GM12892 (cell line): ENCODE results near the gene EHD2.

Experiments used
- POLR2A ChIP-seq: IDR thresholded peaks from 2 replicates; pipeline ENCODE4 v1.6.1; 2011; ENCODE audit warnings: low read depth, low read length, control low read depth
- TAF1 ChIP-seq: IDR thresholded peaks from 2 replicates; pipeline ENCODE4 v1.6.1; 2011; ENCODE audit warnings: low read depth, mild to moderate bottlenecking, control low read depth, low read length, borderline replicate concordance

DNA sequence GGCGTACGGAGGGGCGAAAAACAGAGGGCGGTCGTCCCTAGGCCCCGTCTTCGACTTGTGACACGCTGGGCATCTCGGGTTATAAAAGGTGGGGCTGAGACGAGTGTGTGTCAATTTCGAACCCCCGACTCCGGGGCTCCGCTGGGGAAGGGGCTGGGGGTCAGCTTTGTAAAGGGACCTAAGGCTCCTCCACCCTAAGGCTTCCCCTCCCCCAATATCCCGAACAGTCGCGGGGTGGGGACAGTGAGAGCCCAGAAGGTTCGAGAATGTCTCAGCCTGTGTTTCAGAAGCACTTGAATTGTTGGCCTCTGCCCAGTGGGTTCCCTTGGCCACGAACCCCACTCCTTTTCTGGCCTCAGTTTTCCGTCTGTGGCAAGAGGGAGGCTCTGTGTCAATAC, 65.7 kb downstream of the EHD2 start:
- TF ChIP-seq POLR2A (no peak), TAF1 (no peak)
